ENCODE measurements around the gene RANBP3.

DNA sequence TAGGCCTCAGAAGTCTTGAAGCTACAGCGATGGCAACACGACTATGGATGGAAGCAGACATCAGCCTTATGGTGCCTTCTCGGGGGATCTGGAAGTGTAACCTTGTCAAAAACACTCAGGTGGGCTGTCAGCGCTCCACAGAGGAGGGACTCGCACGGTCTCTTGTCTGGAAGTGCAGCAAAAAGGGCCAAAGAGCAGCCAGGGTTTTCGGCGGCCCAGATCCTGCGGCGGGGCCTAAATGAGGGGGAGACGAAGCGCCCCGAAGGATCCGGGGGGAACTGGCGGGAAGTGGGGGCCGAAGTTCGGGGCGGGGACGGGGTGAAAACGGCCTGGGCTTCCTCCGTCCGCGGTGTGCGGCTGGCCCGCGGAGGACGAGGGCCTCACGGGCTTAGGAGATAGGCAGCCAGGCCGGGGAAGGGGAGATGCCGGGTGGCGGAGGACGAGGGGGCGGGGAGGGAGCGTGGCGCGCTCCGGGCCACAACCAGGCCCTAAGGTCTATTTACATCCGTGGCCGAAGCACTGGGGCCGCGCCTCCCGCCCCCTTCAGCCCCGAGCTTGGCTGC is 637 bp downstream of the RANBP3 start:
- no peak for TF ChIP-seq POLR2A (IDR thresholded peaks at IDR 0.05; ENCODE audit: low read length)
- no peak for TF ChIP-seq GATA1 (IDR thresholded peaks at IDR 0.05; ENCODE audit: low read depth, low read length)
